PC-9 (cell line): ENCODE data around the gene ANKIB1.

Experiments used
- CTCF ChIP-seq: fragments of 200-600 bp; sonication (generic); conservative IDR thresholded peaks from 2 replicates; pipeline ENCODE4 v1.6.1; 2017; ENCODE audit warnings: mixed run types, antibody characterized with exemption, mild to moderate bottlenecking, moderate library complexity
- EZH2 ChIP-seq: fragments of 200-600 bp; sonication (generic); IDR thresholded peaks from 2 replicates; pipeline ENCODE4 v1.8.0; 2017; ENCODE audit warnings: antibody characterized with exemption, low read depth

GRCh38 chr7:92423710-92424131 is 177.9 kb downstream of the ANKIB1 start:
- no peak for TF ChIP-seq CTCF
- no peak for TF ChIP-seq EZH2
